LNCAP (cell line): ENCODE measurements around the gene ADAM29.

Experiments used
- TF ChIP-seq, protein P1 (sequence below): fragments of 450-650 bp; IDR thresholded peaks from 2 replicates; pipeline ENCODE4 v1.5.1; 2017; ENCODE audit warnings: mild to moderate bottlenecking

The ADAM29 gene

DNA sequence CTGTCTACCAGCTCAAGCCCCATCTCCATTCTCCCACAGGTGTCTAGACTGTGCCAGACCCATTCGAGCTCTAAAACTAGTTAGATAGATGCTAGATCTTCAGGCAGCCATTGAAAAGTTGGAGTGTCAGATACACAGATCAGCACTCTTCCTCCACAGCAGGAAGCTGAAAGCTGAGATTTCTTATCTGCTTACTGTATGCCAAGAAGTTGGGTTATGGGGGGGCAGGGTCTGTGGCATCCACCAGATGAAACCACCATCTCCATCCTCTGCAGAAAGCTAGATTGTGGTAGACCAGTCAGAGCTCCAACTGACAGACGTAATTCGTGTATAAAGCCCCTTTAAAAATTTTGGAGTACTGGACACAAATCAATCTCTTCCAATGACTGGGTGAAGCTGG is 54.8 kb downstream of the ADAM29 start:
- TF ChIP-seq, protein P1, sequence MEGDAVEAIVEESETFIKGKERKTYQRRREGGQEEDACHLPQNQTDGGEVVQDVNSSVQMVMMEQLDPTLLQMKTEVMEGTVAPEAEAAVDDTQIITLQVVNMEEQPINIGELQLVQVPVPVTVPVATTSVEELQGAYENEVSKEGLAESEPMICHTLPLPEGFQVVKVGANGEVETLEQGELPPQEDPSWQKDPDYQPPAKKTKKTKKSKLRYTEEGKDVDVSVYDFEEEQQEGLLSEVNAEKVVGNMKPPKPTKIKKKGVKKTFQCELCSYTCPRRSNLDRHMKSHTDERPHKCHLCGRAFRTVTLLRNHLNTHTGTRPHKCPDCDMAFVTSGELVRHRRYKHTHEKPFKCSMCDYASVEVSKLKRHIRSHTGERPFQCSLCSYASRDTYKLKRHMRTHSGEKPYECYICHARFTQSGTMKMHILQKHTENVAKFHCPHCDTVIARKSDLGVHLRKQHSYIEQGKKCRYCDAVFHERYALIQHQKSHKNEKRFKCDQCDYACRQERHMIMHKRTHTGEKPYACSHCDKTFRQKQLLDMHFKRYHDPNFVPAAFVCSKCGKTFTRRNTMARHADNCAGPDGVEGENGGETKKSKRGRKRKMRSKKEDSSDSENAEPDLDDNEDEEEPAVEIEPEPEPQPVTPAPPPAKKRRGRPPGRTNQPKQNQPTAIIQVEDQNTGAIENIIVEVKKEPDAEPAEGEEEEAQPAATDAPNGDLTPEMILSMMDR, result no peak

DNA sequence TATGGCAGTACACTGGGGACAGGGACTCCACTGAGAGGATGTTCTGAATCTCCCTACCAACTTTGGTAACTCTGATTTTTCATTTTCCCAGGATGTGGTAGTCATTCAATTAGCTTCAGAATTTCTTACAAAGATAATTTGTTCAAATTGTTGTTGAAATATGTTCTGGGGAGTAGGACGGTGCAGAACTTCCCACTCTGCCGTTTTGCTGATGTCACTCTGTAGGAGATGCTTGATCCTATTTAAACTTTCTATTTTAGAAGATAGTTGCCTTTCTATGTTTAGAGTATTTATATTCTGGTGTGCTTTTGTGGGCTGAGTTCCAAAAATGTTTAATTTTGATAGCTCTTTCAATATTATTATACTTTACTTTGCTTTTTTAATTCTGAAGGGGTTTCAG is 55.2 kb downstream of the ADAM29 start:
- TF ChIP-seq, protein P1, result no peak

DNA sequence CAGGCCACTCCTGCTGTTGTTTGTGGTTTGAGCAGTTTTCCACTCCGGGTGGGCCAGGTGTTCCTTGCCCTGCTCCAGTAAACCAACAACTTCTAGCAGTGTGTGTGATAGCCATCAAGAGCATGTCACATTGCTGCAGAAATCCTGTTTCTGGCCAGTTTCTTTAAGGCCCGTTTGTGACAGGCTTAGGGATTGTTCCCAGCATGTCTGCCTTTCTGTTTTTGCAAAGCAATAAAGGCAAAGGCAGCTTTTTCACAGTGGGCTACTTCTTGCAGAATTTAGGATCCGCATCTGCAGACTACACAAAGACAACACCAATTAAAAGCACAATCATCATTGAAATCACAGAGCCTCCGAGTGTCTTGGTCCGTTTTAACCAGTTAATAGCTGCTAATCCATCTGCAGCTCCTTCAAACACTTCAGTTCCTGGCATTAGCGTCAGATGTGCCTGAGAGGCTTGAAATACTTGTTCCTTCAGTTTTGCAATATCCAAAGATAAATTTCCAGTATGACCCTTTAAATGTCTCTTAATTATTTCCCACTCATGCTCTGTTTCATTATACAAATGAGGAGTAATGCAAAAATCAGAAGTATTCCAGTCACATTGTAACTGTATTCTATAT is 65.1 kb downstream of the ADAM29 start:
- TF ChIP-seq, protein P1, result no peak

DNA sequence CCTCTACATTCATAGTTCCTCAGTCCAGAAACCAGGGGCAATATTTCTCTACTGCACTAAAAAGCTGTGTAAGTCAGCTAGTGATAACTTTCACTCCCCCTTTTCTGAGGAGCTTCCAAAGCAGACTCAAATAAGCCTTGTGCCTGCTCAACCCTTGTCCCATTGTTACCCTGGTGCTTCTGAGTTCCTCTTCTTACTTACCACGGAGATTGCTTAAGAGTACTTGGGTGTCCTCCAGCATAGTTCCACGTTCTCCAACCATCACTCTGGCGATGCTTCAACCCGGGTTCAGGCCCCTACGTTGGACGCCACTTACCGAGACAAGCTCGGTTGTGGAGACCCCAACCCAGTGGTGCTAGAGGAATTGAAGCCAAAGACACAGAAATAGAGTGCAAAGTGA is 71.6 kb downstream of the ADAM29 start:
- TF ChIP-seq, protein P1, result no peak

DNA sequence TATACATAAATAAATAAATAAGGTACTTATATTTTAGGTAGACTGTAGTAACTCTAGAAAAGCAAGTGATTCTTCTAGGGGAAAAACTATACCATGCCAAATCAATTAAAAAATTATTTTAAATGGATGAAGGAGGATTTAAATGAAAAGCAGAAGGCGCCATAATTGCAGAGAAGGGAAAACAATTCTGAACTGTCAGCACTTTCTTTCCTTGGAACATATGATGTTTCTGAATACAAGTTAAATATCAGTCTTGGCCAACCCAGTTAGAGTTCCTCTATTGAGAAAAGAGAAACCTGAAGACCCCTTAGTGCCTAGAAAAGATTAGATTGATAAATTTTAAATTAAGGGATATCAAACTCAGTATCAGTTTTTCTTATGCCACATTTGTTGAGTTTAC is 75.8 kb downstream of the ADAM29 start:
- TF ChIP-seq, protein P1, result no peak

DNA sequence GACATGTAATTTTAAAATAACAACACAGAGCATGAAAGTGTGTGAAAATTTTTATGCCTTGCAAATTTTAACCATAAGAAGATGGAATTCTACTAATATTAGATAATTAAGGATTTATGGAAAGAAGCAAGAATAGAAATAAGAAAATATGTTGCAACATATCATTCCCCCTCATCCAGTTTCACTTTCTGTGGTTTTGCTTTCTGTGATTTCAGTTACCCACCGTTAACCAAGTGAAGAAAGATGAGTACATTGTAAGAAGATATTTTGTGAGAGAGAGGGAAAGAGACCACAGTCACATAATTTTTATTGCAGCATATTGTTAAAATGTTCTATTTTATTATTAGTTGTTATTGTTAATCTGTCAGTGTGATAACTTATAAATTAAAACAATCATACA is 77.9 kb downstream of the ADAM29 start:
- TF ChIP-seq, protein P1, result no peak

DNA sequence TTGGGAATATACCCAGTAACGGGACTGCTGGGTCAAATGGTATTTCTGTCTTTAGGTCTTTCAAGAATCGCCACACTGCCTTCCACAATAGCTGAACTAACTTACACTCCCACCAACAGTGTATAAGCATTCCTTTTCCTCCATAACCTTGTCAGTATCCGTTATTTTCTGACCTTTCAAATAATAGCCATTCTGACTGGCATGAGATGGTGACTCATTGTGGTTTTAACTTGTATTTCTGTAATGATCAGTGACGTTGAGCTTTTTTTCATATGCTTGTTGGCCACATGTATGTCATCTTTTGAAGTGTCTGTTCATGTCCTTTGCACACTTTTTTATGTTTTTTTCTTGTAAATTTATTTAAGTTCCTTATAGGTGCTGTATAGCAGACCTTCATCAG is 81.2 kb downstream of the ADAM29 start:
- TF ChIP-seq, protein P1, result no peak

DNA sequence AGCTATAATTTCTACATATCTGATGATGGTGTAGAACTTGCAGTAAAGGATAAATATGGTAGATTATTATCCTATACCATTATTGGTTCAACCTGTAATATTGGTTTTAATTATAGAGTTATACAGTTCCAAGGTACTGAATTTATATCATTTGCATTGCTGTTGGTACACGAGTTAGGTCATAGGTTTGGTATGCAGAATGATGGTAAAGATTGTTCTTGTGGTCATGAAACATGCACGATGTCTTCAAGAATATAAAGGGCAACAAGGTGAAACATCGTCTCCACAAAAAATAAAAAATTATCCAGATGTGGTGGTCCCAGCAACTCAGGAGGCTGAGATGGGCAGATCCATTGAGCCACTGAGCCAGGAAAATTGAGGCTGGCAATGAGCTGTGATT is 99.6 kb downstream of the ADAM29 start:
- TF ChIP-seq, protein P1, result no peak
